ENCODE results near the gene KIF3A.

The KIF3A gene

DNA sequence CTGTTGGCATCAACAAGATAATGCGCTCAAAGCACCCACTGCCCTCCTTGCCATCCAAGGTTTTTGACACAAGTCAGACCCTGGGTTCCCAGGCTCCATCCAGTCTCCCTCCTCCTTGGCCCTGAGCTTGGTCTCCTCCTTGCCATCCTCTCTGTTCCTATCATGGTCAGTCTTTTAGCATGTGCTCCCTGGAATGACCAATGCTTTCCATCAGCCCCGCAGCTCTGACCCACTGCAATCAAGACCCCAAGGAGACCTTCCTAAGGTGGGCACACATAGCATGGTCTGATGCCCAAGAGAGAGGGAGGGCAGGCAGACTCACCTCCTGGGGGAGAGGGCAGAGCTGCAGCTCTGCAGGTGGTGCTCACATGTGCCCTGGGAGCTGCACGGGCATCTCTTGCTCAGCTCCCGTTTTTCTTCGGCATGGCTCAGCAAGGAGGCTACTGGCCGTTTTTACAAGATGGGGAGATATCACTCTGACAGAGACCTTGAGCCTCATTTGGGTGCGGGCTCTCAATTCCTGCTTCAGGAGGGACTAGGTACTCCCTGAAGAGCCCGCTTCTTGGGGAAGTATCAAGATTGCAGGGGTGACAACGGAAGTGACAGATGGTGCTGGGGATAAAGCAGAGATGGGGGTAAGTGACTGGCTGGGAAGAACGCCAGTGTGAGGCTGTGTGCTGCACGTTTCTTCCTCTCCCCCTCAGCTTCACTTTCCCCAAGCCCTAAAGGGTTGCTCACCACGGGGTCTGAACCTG lies 36.4 kb upstream of the KIF3A start:
- DNase-seq (ENCODE audit: low spot score): no peak
- Histone ChIP-seq H2BK15ac (ENCODE audit: low read length) (no peak overlapping the region), H3K14ac (ENCODE audit: low read length) (no peak overlapping the region), H3K27ac (replicated peaks; ENCODE audit: low read length) (no peak overlapping the region), H2BK12ac (ENCODE audit: low read length) (no peak overlapping the region), H3K23ac (ENCODE audit: low read depth, low read length, poor library complexity) (peak overlapping the region; percentile 2), H3K4me1 (ENCODE audit: control insufficient read depth in 2 of 2, insufficient read depth in 1 of 2, low read depth in 1 of 2, low read length in 2 of 2) (peaks cover 3 to 30% of the 10 kb centered on the region in 2 donors), H3K18ac (ENCODE audit: low read length) (no peak overlapping the region), H2AK5ac (ENCODE audit: low read depth, low read length) (peak overlapping the region; percentile 41), H4K8ac (ENCODE audit: low read depth, low read length) (no peak overlapping the region), H4K91ac (ENCODE audit: low read depth, low read length, poor library complexity) (no peak overlapping the region), H2AFZ (ENCODE audit: low read length) (no peak overlapping the region), H3K9me3 (replicated peaks in 1 of 2; ENCODE audit: control insufficient read depth in 2 of 2, insufficient read depth in 1 of 2, low read depth in 1 of 2, low read length in 2 of 2) (no peaks in the 10 kb centered on the region), H3K4me2 (ENCODE audit: insufficient read depth, low read length, poor library complexity, severe bottlenecking) (no peak overlapping the region), H3K27me3 (ENCODE audit: control insufficient read depth in 3 of 3, insufficient read depth in 3 of 3, low read depth in 1 of 3, low read length in 3 of 3) (peaks cover 0 to 14% (median 13%) of the 10 kb centered on the region in 3 experiments), H3K9ac (ENCODE audit: low read depth, low read length, poor library complexity) (no peak overlapping the region), H3K4ac (ENCODE audit: low read length) (no peak overlapping the region), H3K79me1 (ENCODE audit: low read depth, low read length) (peaks cover 18% of the 10 kb centered on the region), H3K36me3 (replicated peaks in 1 of 2; ENCODE audit: control insufficient read depth in 2 of 2, insufficient read depth in 2 of 2, low read length in 2 of 2) (no peaks in the 10 kb centered on the region), H3K4me3 (ENCODE audit: low read length in 2 of 2) (no peak overlapping the region), H2BK5ac (ENCODE audit: low read length) (peak overlapping the region; percentile 31), H2BK120ac (ENCODE audit: low read depth, low read length) (no peak overlapping the region)
- no CpG with 5 or more reads among the region's 12 CpGs for WGBS, 2 donors (ENCODE audit: extremely low coverage in 2 of 2, insufficient read length in 2 of 2, insufficient replicate concordance in 1 of 2)

GRCh38 chr5:132773114-132773513 lies 35.8 kb upstream of the KIF3A start:
- H3K4me1 ChIP-seq (ENCODE audit: control insufficient read depth in 2 of 2, insufficient read depth in 1 of 2, low read depth in 1 of 2, low read length in 2 of 2): peaks cover 3 to 30% of the 10 kb centered on the region in 2 donors
- no peaks in the 10 kb centered on the region for H3K36me3 ChIP-seq (replicated peaks in 1 of 2; ENCODE audit: control insufficient read depth in 2 of 2, insufficient read depth in 2 of 2, low read length in 2 of 2)
- H3K79me1 ChIP-seq (ENCODE audit: low read depth, low read length): peaks cover 19% of the 10 kb centered on the region
- H2BK5ac ChIP-seq (ENCODE audit: low read length): peak overlapping the region; percentile 31
- peaks cover 0 to 8% (median 7%) of the 10 kb centered on the region in 3 experiments for H3K27me3 ChIP-seq (ENCODE audit: control insufficient read depth in 3 of 3, insufficient read depth in 3 of 3, low read depth in 1 of 3, low read length in 3 of 3)
- no peak overlapping the region for H3K23ac ChIP-seq (ENCODE audit: low read depth, low read length, poor library complexity)
- peak overlapping the region; percentile 11 for H3K18ac ChIP-seq (ENCODE audit: low read length)
- no peak overlapping the region for H3K4me2 ChIP-seq (ENCODE audit: insufficient read depth, low read length, poor library complexity, severe bottlenecking)
- no peak overlapping the region for H2BK12ac ChIP-seq (ENCODE audit: low read length)
- no peak overlapping the region for H3K27ac ChIP-seq (replicated peaks; ENCODE audit: low read length)
- peak overlapping the region; percentile 55 for H2BK15ac ChIP-seq (ENCODE audit: low read length)
- H4K91ac ChIP-seq (ENCODE audit: low read depth, low read length, poor library complexity): no peak overlapping the region
- H3K9me3 ChIP-seq (replicated peaks in 1 of 2; ENCODE audit: control insufficient read depth in 2 of 2, insufficient read depth in 1 of 2, low read depth in 1 of 2, low read length in 2 of 2): no peaks in the 10 kb centered on the region
- H2AFZ ChIP-seq (ENCODE audit: low read length): no peak overlapping the region
- no CpG with 5 or more reads among the region's 5 CpGs for WGBS, 2 donors (ENCODE audit: extremely low coverage in 2 of 2, insufficient read length in 2 of 2, insufficient replicate concordance in 1 of 2)
- H2BK120ac ChIP-seq (ENCODE audit: low read depth, low read length): no peak overlapping the region
- H3K14ac ChIP-seq (ENCODE audit: low read length): no peak overlapping the region
- no peak overlapping the region for H3K4ac ChIP-seq (ENCODE audit: low read length)
- H2AK5ac ChIP-seq (ENCODE audit: low read depth, low read length): no peak overlapping the region
- no peak overlapping the region for H3K4me3 ChIP-seq (ENCODE audit: low read length in 2 of 2)
- no peak for DNase-seq (ENCODE audit: low spot score)
- H3K9ac ChIP-seq (ENCODE audit: low read depth, low read length, poor library complexity): peak overlapping the region; percentile 7
- H4K8ac ChIP-seq (ENCODE audit: low read depth, low read length): no peak overlapping the region

GRCh38 chr5:132772291-132773070 lies 35.1 kb upstream of the KIF3A start:
- Histone ChIP-seq H2BK5ac (ENCODE audit: low read length) (no peak overlapping the region), H2AK5ac (ENCODE audit: low read depth, low read length) (peak overlapping the region; percentile 36), H3K18ac (ENCODE audit: low read length) (peak overlapping the region; percentile 67), H3K14ac (ENCODE audit: low read length) (no peak overlapping the region), H3K36me3 (replicated peaks in 1 of 2; ENCODE audit: control insufficient read depth in 2 of 2, insufficient read depth in 2 of 2, low read length in 2 of 2) (no peaks in the 10 kb centered on the region), H3K23ac (ENCODE audit: low read depth, low read length, poor library complexity) (no peak overlapping the region), H2AFZ (ENCODE audit: low read length) (no peak overlapping the region), H3K4me3 (ENCODE audit: low read length in 2 of 2) (no peak overlapping the region), H3K4me1 (ENCODE audit: control insufficient read depth in 2 of 2, insufficient read depth in 1 of 2, low read depth in 1 of 2, low read length in 2 of 2) (peaks cover 3 to 30% of the 10 kb centered on the region in 2 donors), H3K79me1 (ENCODE audit: low read depth, low read length) (peaks cover 21% of the 10 kb centered on the region), H4K8ac (ENCODE audit: low read depth, low read length) (no peak overlapping the region), H3K9me3 (replicated peaks in 1 of 2; ENCODE audit: control insufficient read depth in 2 of 2, insufficient read depth in 1 of 2, low read depth in 1 of 2, low read length in 2 of 2) (no peaks in the 10 kb centered on the region), H3K27me3 (ENCODE audit: control insufficient read depth in 3 of 3, insufficient read depth in 3 of 3, low read depth in 1 of 3, low read length in 3 of 3) (peaks cover 0 to 2% (median under 1%) of the 10 kb centered on the region in 3 experiments), H3K9ac (ENCODE audit: low read depth, low read length, poor library complexity) (no peak overlapping the region), H2BK15ac (ENCODE audit: low read length) (peak overlapping the region; percentile 55), H3K4me2 (ENCODE audit: insufficient read depth, low read length, poor library complexity, severe bottlenecking) (no peak overlapping the region), H2BK12ac (ENCODE audit: low read length) (peak overlapping the region; percentile 68), H4K91ac (ENCODE audit: low read depth, low read length, poor library complexity) (peak overlapping the region; percentile 3), H2BK120ac (ENCODE audit: low read depth, low read length) (no peak overlapping the region), H3K27ac (replicated peaks; ENCODE audit: low read length) (no peak overlapping the region), H3K4ac (ENCODE audit: low read length) (no peak overlapping the region)
- DNase-seq (ENCODE audit: low spot score): no peak
- WGBS, 2 donors (ENCODE audit: extremely low coverage in 2 of 2, insufficient read length in 2 of 2, insufficient replicate concordance in 1 of 2): no CpG with 5 or more reads among the region's 8 CpGs

- WGBS, 2 donors (ENCODE audit: extremely low coverage in 2 of 2, insufficient read length in 2 of 2, insufficient replicate concordance in 1 of 2): no CpG with 5 or more reads among the region's 8 CpGs
- Histone ChIP-seq H3K4me2 (ENCODE audit: insufficient read depth, low read length, poor library complexity, severe bottlenecking) (no peak overlapping the region), H3K14ac (ENCODE audit: low read length) (no peak overlapping the region), H3K23ac (ENCODE audit: low read depth, low read length, poor library complexity) (no peak overlapping the region), H2AFZ (ENCODE audit: low read length) (no peak overlapping the region), H3K9me3 (replicated peaks in 1 of 2; ENCODE audit: control insufficient read depth in 2 of 2, insufficient read depth in 1 of 2, low read depth in 1 of 2, low read length in 2 of 2) (no peaks in the 10 kb centered on the region), H4K91ac (ENCODE audit: low read depth, low read length, poor library complexity) (no peak overlapping the region), H2BK120ac (ENCODE audit: low read depth, low read length) (no peak overlapping the region), H3K27ac (replicated peaks; ENCODE audit: low read length) (peak overlapping the region; percentile 57), H3K79me1 (ENCODE audit: low read depth, low read length) (peaks cover 22% of the 10 kb centered on the region), H3K27me3 (ENCODE audit: control insufficient read depth in 3 of 3, insufficient read depth in 3 of 3, low read depth in 1 of 3, low read length in 3 of 3) (no peaks in the 10 kb centered on the region), H3K4me3 (ENCODE audit: low read length in 2 of 2) (no peak overlapping the region), H3K18ac (ENCODE audit: low read length) (peak overlapping the region; percentile 21), H2BK12ac (ENCODE audit: low read length) (no peak overlapping the region), H3K4me1 (ENCODE audit: control insufficient read depth in 2 of 2, insufficient read depth in 1 of 2, low read depth in 1 of 2, low read length in 2 of 2) (peaks cover 3 to 30% of the 10 kb centered on the region in 2 donors), H3K9ac (ENCODE audit: low read depth, low read length, poor library complexity) (no peak overlapping the region), H2BK15ac (ENCODE audit: low read length) (no peak overlapping the region), H3K4ac (ENCODE audit: low read length) (no peak overlapping the region), H4K8ac (ENCODE audit: low read depth, low read length) (no peak overlapping the region), H2BK5ac (ENCODE audit: low read length) (no peak overlapping the region), H2AK5ac (ENCODE audit: low read depth, low read length) (no peak overlapping the region), H3K36me3 (replicated peaks in 1 of 2; ENCODE audit: control insufficient read depth in 2 of 2, insufficient read depth in 2 of 2, low read length in 2 of 2) (no peaks in the 10 kb centered on the region)
- DNase-seq (ENCODE audit: low spot score): no peak
Observed at GRCh38 chr5:132771503-132771998, 34.2 kb upstream of the KIF3A start.

All from neuronal stem cell (in vitro differentiated cells).